ENCODE results near the gene PTPN14.
"Not testable (repeated sequence)": the region's sequence is repeated elsewhere in the genome, so short reads cannot be mapped to it uniquely, and the experiment has no call there.

The PTPN14 gene

DNA sequence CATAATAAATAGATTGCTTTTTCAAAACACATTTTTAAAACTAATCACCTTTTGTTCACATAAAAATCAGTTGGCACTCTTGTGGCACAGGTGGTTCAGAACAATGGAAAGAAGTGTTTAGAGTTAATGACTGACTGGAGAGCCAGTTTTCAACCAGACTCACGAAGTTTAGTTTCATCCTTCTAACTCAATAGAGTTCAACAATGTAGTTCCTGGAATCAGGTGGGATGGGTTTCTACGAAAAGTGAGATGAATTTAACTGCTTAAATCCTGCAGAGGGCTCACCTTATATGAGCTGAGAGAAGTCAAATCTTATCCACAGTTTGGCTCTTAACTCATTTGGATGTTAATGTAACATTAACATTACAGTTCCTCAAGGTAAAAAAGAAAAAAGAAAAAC lies 153.9 kb downstream of the PTPN14 start:
- Histone ChIP-seq H3K4ac (ENCODE audit: low read depth, low read length) (no peak overlapping the region), H3K36me3 (ENCODE audit: control insufficient read depth in 1 of 2, insufficient read depth in 2 of 2, low read length in 2 of 2) (peaks cover 21 to 47% of the 10 kb centered on the region in 2 experiments), H3K18ac (ENCODE audit: low read length) (no peak overlapping the region), H3K79me2 (ENCODE audit: control insufficient read depth, insufficient read depth, low read length, poor library complexity) (no peaks in the 10 kb centered on the region), H4K12ac (ENCODE audit: low read depth, low read length) (no peak overlapping the region), H4K91ac (ENCODE audit: low read depth, low read length) (no peak overlapping the region), H3K4me2 (ENCODE audit: low read length) (no peak overlapping the region), H2AFZ (ENCODE audit: insufficient read depth, low read length, poor library complexity) (no peak overlapping the region), H4K8ac (ENCODE audit: low read depth, low read length) (no peak overlapping the region), H3K4me1 (ENCODE audit: control insufficient read depth in 1 of 2, insufficient read depth in 2 of 2, low read length in 2 of 2) (peaks cover 0 to 2% of the 10 kb centered on the region in 2 experiments), H3K4me3 (ENCODE audit: low read depth, low read length) (no peak overlapping the region), H3K27ac (ENCODE audit: low read depth, low read length) (no peak overlapping the region), H3K27me3 (ENCODE audit: insufficient read depth, low read length) (no peaks in the 10 kb centered on the region), H3K14ac (ENCODE audit: low read length) (no peak overlapping the region), H2BK12ac (ENCODE audit: low read length) (no peak overlapping the region), H3K79me1 (ENCODE audit: low read length) (no peaks in the 10 kb centered on the region), H3K9me3 (ENCODE audit: insufficient read depth, low read depth, low read length) (no peaks in the 10 kb centered on the region), H2AK5ac (ENCODE audit: low read length) (no peak overlapping the region), H2BK5ac (ENCODE audit: low read depth, low read length, poor library complexity) (no peak overlapping the region), H2BK120ac (ENCODE audit: insufficient read depth, low read length, poor library complexity) (no peak overlapping the region), H3K23ac (ENCODE audit: low read length) (no peak overlapping the region), H3K9ac (ENCODE audit: low read length) (no peak overlapping the region)
- DNase-seq: no peak
- WGBS (ENCODE audit: extremely low coverage, insufficient coverage, insufficient read length): no CpG with 5 or more reads among the region's 2 CpGs

GRCh38 chr1:214396330-214396729 lies 155.1 kb downstream of the PTPN14 start:
- peak; percentile 63 to 89 for DNase-seq
- H2BK12ac ChIP-seq (ENCODE audit: low read length): no peak overlapping the region

DNA sequence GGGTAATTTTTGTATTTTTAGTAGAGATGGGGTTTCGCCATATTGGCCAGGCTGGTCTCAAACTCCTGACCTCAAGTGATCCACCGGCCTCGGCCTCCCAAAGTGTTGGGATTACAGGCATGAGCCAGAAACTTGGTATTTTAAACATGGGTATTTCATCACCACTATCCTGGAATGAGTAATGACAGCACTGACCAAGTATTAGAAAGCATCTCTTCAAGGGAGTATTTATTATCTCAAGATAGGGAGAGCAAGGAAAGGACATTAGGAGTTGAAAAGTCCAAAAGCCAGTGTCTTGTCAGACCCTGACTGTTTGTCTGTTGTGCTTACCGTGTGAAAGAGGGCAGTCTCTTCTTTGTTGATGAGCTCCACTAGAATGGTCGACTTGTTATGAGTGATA lies 156.8 kb downstream of the PTPN14 start:
- not testable (repeated sequence) for H3K27me3 ChIP-seq (ENCODE audit: insufficient read depth, low read length); H3K9ac ChIP-seq (ENCODE audit: low read length); H3K4me3 ChIP-seq (ENCODE audit: low read depth, low read length); H3K4me2 ChIP-seq (ENCODE audit: low read length); H2BK12ac ChIP-seq (ENCODE audit: low read length); H4K91ac ChIP-seq (ENCODE audit: low read depth, low read length); H4K12ac ChIP-seq (ENCODE audit: low read depth, low read length); H3K23ac ChIP-seq (ENCODE audit: low read length); H3K79me1 ChIP-seq (ENCODE audit: low read length); H3K9me3 ChIP-seq (ENCODE audit: insufficient read depth, low read depth, low read length); H3K14ac ChIP-seq (ENCODE audit: low read length); H3K79me2 ChIP-seq (ENCODE audit: control insufficient read depth, insufficient read depth, low read length, poor library complexity); H3K4me1 ChIP-seq (ENCODE audit: control insufficient read depth in 1 of 2, insufficient read depth in 2 of 2, low read length in 2 of 2); H3K18ac ChIP-seq (ENCODE audit: low read length); H2BK120ac ChIP-seq (ENCODE audit: insufficient read depth, low read length, poor library complexity); H2AK5ac ChIP-seq (ENCODE audit: low read length); H2AFZ ChIP-seq (ENCODE audit: insufficient read depth, low read length, poor library complexity); H2BK5ac ChIP-seq (ENCODE audit: low read depth, low read length, poor library complexity); H3K4ac ChIP-seq (ENCODE audit: low read depth, low read length); H4K8ac ChIP-seq (ENCODE audit: low read depth, low read length)
- Histone ChIP-seq H3K27ac (ENCODE audit: low read depth, low read length) (peak overlapping the region; percentile 8), H3K36me3 (ENCODE audit: control insufficient read depth in 1 of 2, insufficient read depth in 2 of 2, low read length in 2 of 2) (peaks cover 27 to 39% of the 10 kb centered on the region in 2 experiments)
- WGBS (ENCODE audit: extremely low coverage, insufficient coverage, insufficient read length): no CpG with 5 or more reads among the region's 5 CpGs
- DNase-seq: peak; percentile 50 to 86

More at GRCh38 chr1:214396330-214396729, 155.1 kb downstream of the PTPN14 start:
- H4K91ac ChIP-seq (ENCODE audit: low read depth, low read length): no peak overlapping the region
- no peak overlapping the region for H2BK120ac ChIP-seq (ENCODE audit: insufficient read depth, low read length, poor library complexity)
- H2BK5ac ChIP-seq (ENCODE audit: low read depth, low read length, poor library complexity): no peak overlapping the region
- no peak overlapping the region for H3K9ac ChIP-seq (ENCODE audit: low read length)
- no peaks in the 10 kb centered on the region for H3K27me3 ChIP-seq (ENCODE audit: insufficient read depth, low read length)
- no peak overlapping the region for H3K4ac ChIP-seq (ENCODE audit: low read depth, low read length)
- H3K79me2 ChIP-seq (ENCODE audit: control insufficient read depth, insufficient read depth, low read length, poor library complexity): no peaks in the 10 kb centered on the region
- no peak overlapping the region for H3K4me2 ChIP-seq (ENCODE audit: low read length)
- WGBS (ENCODE audit: extremely low coverage, insufficient coverage, insufficient read length): no CpG with 5 or more reads among the region's 3 CpGs
- H4K12ac ChIP-seq (ENCODE audit: low read depth, low read length): no peak overlapping the region
- H3K9me3 ChIP-seq (ENCODE audit: insufficient read depth, low read depth, low read length): no peaks in the 10 kb centered on the region
- no peak overlapping the region for H3K23ac ChIP-seq (ENCODE audit: low read length)
- H3K18ac ChIP-seq (ENCODE audit: low read length): no peak overlapping the region
- no peak overlapping the region for H3K14ac ChIP-seq (ENCODE audit: low read length)
- H2AFZ ChIP-seq (ENCODE audit: insufficient read depth, low read length, poor library complexity): no peak overlapping the region
- H3K27ac ChIP-seq (ENCODE audit: low read depth, low read length): no peak overlapping the region
- H3K4me3 ChIP-seq (ENCODE audit: low read depth, low read length): no peak overlapping the region
- no peak overlapping the region for H2AK5ac ChIP-seq (ENCODE audit: low read length)
- peaks cover 24 to 46% of the 10 kb centered on the region in 2 experiments for H3K36me3 ChIP-seq (ENCODE audit: control insufficient read depth in 1 of 2, insufficient read depth in 2 of 2, low read length in 2 of 2)
- no peak overlapping the region for H4K8ac ChIP-seq (ENCODE audit: low read depth, low read length)
- H3K4me1 ChIP-seq (ENCODE audit: control insufficient read depth in 1 of 2, insufficient read depth in 2 of 2, low read length in 2 of 2): peaks cover 0 to 2% of the 10 kb centered on the region in 2 experiments
- H3K79me1 ChIP-seq (ENCODE audit: low read length): no peaks in the 10 kb centered on the region

DNA sequence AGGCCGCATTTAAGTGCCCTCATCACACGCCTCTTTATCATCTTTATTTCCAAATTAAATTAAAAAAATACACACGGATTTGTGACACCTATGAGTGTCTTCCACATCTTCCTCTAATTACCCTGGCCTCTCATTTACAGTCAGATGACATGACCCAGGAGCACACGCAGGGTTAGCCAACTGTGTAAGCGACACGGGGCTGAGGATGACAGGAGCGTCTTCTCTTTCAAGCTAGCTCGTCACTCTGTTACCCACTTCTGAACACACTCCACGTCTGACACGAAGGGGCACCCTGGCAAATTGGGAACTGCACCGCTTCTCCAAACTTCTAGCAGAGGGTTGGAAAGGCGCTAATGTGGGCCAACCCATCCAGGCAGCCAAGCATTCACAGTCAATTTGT lies 158.3 kb downstream of the PTPN14 start:
- no peak overlapping the region for H2BK5ac ChIP-seq (ENCODE audit: low read depth, low read length, poor library complexity)
- no peak overlapping the region for H4K8ac ChIP-seq (ENCODE audit: low read depth, low read length)
- no peak overlapping the region for H3K23ac ChIP-seq (ENCODE audit: low read length)
- no peak overlapping the region for H2BK120ac ChIP-seq (ENCODE audit: insufficient read depth, low read length, poor library complexity)
- H3K18ac ChIP-seq (ENCODE audit: low read length): no peak overlapping the region
- H3K4me1 ChIP-seq (ENCODE audit: control insufficient read depth in 1 of 2, insufficient read depth in 2 of 2, low read length in 2 of 2): peaks cover 0 to 2% of the 10 kb centered on the region in 2 experiments
- H3K14ac ChIP-seq (ENCODE audit: low read length): no peak overlapping the region
- peaks cover 20 to 35% of the 10 kb centered on the region in 2 experiments for H3K36me3 ChIP-seq (ENCODE audit: control insufficient read depth in 1 of 2, insufficient read depth in 2 of 2, low read length in 2 of 2)
- H2AFZ ChIP-seq (ENCODE audit: insufficient read depth, low read length, poor library complexity): no peak overlapping the region
- no peak overlapping the region for H3K9ac ChIP-seq (ENCODE audit: low read length)
- no peak overlapping the region for H4K91ac ChIP-seq (ENCODE audit: low read depth, low read length)
- no peak overlapping the region for H2AK5ac ChIP-seq (ENCODE audit: low read length)
- H3K9me3 ChIP-seq (ENCODE audit: insufficient read depth, low read depth, low read length): no peaks in the 10 kb centered on the region
- DNase-seq: no peak
- H3K4me2 ChIP-seq (ENCODE audit: low read length): no peak overlapping the region
- H4K12ac ChIP-seq (ENCODE audit: low read depth, low read length): no peak overlapping the region
- 100% methylated on average over 2 of the region's 12 CpGs for WGBS (ENCODE audit: extremely low coverage, insufficient coverage, insufficient read length)
- no peaks in the 10 kb centered on the region for H3K27me3 ChIP-seq (ENCODE audit: insufficient read depth, low read length)
- H3K4me3 ChIP-seq (ENCODE audit: low read depth, low read length): no peak overlapping the region
- no peaks in the 10 kb centered on the region for H3K79me2 ChIP-seq (ENCODE audit: control insufficient read depth, insufficient read depth, low read length, poor library complexity)
- H3K79me1 ChIP-seq (ENCODE audit: low read length): no peaks in the 10 kb centered on the region
- H3K27ac ChIP-seq (ENCODE audit: low read depth, low read length): no peak overlapping the region
- H3K4ac ChIP-seq (ENCODE audit: low read depth, low read length): no peak overlapping the region
- H2BK12ac ChIP-seq (ENCODE audit: low read length): no peak overlapping the region
